Suprapubic skin (tissue), 4 donors: ENCODE results near the gene CECR2.

Source experiments
- CTCF ChIP-seq, 2 donors: fragments of 200-600 bp in 1 of 2; fragments of 450-650 bp in 1 of 2; sonication (generic) in 1 of 2; IDR thresholded peaks; one replicate each; pipeline ENCODE4 v1.5.1; 2016 to 2019; ENCODE audit warnings: antibody characterized with exemption in 2 of 2, mild to moderate bottlenecking in 1 of 2, moderate library complexity in 1 of 2
- POLR2A ChIP-seq, 2 donors: fragments of 450-650 bp; IDR thresholded peaks; one replicate each; pipeline ENCODE4 v1.6.1; 2017; ENCODE audit warnings: antibody characterized with exemption in 2 of 2, mild to moderate bottlenecking in 2 of 2, moderate library complexity in 2 of 2
- POLR2AphosphoS5 ChIP-seq, 3 donors: sonication (generic); formaldehyde crosslinking; IDR thresholded peaks; one replicate each; pipeline ENCODE4 v1.6.1; 2017; ENCODE audit warnings: antibody characterized with exemption in 3 of 3

- TF ChIP-seq CTCF (IDR thresholded peaks at IDR 0.05) (no peak), POLR2A (IDR thresholded peaks at IDR 0.05) (no peak), POLR2AphosphoS5 (IDR thresholded peaks at IDR 0.05) (no peak)
Observed at GRCh38 chr22:17581631-17582030, 212.4 kb downstream of the CECR2 start.
